GM21367 (cell line): ENCODE measurements around the gene SPTBN1.

ENCODE experiments used
- ATAC-seq: cut with Tn5 transposase; IDR thresholded peaks from one replicate; pipeline ENCODE4 v1.9.1; 2021; ENCODE audit not compliant: unreplicated experiment

The SPTBN1 gene

GRCh38 chr2:54432251-54433015 lies 23.7 kb upstream of the SPTBN1 start:
- ATAC-seq, result no peak

GRCh38 chr2:54434229-54434628 lies 21.9 kb upstream of the SPTBN1 start:
- ATAC-seq, result no peak

GRCh38 chr2:54434711-54435110 lies 21.4 kb upstream of the SPTBN1 start:
- no peak for ATAC-seq

DNA sequence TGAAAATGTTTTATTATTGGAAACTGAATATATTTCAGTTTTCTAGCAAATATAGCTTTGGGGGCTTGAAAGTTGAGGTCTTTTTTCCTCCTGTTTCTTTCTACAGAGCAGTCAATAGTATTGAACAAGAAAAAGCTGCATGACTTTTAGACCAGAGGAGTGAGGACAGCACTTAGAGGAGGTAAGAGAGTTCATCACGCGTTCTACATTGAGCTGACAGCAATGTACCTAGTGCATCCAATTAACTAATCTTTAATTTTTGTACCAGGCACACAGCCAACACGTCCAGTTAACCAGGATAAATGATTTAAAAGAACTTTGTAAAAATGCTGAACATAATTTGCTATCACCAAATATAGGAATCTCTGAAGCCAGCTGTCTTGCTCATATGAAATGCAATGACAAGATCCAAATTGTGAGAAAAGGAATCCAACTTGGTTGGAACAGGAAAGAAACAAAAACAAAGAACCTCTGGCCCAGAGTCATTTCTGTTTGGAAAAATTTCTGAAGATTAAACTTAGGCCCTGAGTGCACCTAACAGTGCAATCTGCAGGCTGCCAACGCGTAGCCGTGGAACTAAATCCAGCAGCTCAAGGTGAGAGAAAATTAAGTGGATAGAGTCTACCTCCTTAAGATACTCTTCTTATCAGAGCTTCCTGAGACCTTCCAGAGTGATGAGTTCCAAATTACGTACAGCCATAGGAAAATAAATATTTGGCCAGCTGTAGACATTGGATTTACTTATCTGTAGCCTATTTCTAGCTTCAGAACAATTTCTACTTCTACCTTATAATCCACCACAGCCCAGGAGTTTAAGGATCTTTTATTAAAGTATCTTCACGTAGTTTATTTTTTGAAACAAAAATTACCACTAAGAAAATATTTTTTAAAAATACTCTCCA lies 20.6 kb upstream of the SPTBN1 start:
- ATAC-seq, result no peak

GRCh38 chr2:54437588-54437987 lies 18.5 kb upstream of the SPTBN1 start:
- ATAC-seq, result no peak

- no peak for ATAC-seq
These were observed 17.9 kb upstream of the SPTBN1 start for GRCh38 chr2:54438271-54438670.

DNA sequence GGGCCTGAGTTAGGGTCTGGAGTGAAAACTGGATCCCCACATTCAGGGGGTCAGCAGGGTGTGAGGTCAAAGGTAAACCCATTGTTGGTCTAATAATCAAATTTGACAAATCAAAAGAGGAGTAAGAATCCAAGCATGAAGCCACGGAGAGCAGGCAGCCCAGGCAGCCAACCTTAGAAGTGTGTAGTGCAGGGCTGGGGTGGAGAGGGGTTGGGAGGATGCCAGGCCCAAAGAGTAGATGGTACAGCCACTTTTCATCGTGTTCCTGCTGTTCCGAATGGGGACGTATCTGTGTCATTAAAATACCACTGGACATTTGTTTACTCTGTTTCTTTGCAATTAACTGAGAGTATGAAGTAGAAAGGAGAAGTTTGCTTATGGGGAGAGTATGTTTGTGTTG lies 16.5 kb upstream of the SPTBN1 start:
- ATAC-seq, result no peak

DNA sequence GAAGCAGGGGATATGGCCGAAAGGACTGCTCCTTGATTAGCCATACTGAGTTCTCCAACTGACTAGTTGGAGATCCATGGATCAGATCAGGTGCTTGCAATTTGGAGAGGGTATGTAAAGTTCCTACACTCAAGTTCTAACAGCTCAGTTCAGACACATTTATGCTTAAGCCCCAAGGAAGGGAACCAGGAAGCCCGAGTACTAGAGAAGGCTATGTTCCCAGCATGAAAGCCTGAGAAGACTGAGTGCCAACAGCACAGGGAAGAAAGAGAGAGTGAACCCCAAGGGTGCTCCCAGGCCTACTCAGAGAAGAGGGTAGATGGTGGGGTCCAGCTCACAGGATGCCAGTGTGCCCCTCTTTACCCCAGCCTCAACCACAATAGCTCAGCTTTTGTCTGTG lies 16.1 kb upstream of the SPTBN1 start:
- ATAC-seq, result no peak

- no peak for ATAC-seq
These were observed 11.6 kb upstream of the SPTBN1 start for GRCh38 chr2:54444503-54444902.

- no peak for ATAC-seq
These were observed 10.0 kb upstream of the SPTBN1 start for GRCh38 chr2:54446122-54446521.

DNA sequence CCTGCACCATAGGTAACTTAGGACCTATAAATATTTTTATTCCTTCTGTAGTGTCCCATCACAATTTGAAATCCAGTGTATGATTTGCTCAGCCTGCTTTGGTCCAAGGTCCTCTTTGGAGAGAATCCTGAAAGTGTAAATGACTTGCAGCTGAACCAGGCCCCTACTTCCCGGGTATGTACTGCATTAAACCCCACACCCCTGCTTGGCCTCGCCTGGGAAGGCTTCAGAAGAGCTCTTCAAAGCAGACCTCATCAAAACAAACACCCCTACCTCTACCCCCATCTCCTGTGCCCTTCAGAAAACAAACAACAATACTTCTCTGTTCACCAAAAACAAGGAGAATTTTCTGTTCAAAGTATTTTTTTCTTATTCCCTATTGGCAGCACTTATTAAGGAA lies 9.5 kb upstream of the SPTBN1 start:
- ATAC-seq, result no peak

GRCh38 chr2:54454548-54455130 lies 1.5 kb upstream of the SPTBN1 start:
- ATAC-seq, result no peak

DNA sequence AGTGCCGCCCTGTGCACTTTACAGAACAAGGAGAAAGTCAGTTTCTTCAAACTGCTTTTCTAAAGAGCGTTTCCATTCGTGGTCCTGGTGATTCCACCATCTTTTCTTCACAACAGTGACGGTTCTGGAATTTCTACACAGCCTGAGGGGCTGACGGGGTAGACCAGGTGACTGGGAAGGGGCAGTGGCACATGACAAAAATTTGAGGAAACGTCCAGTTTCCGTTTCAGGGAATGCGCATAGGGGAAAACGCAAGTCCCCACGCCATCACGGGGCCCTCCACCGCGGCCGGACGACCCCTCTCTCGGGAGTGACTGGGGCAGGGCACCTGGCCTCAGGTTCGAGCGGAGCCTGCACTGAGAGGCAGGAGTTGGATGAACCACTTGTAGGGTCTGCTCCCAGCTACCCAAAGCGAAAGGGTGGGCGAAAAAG lies 980 bp upstream of the SPTBN1 start:
- ATAC-seq, result no peak

GRCh38 chr2:54456362-54456611 lies 160 bp downstream of the SPTBN1 start:
- no peak for ATAC-seq

DNA sequence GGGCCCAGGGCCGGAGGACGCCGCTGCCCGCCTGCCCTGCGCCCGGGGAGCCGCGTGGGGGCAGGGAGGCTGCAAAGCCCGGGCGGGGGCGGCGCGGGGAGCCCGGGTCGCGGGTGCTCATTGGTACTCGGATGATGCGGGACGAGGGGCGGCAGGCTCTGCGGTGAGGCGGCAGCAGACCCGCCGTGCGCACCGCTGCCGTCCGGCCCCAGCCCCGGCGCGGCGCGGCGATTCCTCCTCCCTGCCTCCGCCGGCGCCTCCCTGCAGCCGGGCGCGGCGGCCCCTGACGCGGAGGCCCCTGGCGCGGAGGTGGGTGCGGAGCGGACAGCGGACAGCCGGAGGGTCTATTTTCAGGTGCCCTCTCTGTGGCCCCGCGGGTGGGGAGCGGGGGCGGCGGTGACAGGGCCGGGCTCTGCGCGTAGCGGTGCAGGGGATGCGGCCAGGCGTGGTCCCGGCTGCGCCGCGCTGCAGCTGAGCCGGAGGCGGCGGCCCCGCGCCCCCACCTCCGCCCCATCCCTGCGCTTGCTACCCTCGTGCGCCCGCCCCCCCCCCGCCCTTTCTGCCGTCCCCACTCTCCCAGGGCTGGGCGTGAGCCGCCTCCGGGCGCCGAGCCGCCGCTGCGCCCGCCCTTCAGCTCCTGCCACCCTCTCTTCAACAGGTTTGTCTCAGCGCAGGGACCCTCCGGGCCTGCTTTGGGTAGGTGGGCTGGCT lies 640 bp downstream of the SPTBN1 start:
- ATAC-seq, result no peak

GRCh38 chr2:54457323-54458023 lies 1.3 kb downstream of the SPTBN1 start:
- ATAC-seq, result no peak

- ATAC-seq, result no peak
These were observed 2.9 kb downstream of the SPTBN1 start for GRCh38 chr2:54459037-54459441.

GRCh38 chr2:54461261-54461660 lies 5.1 kb downstream of the SPTBN1 start:
- no peak for ATAC-seq

DNA sequence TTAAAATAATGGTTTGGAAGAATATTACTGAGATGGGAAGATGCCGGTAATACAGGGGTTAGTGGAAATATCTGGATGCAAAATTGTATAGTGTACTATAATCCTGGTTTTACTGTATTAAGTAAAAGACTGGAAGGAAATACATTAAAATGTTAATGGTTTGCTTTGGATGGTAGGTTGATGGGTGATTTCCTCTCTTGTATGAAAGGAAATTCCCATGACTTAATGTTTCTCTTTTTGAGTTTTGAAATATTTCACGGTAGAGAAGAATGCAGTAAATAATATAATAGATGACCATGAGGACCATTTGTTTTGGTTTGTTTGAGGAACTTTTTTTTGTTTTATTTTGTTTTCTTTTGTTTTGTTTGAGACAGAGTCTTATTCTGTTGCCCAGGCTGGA lies 8.2 kb downstream of the SPTBN1 start:
- ATAC-seq, result no peak

GRCh38 chr2:54465143-54465542 lies 9.0 kb downstream of the SPTBN1 start:
- no peak for ATAC-seq

DNA sequence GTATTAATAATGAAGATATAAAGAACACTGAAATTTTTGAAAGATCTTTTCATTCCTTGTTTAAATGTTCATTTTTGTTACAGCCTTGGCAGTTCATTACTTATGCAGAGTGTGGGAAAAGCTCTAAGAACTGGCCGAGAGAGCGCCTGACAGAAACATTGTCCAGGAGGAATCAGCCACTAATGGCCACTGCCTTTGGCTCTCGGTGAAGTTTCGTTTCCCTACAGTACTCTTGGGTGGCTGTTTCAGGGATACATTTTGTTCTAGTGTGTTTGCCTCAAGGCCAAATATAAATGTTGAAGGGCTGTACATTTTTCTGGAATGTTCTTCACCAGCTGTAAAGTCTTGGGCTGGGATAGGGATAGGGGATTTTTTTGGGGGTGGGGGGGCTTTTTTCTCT lies 10.7 kb downstream of the SPTBN1 start:
- ATAC-seq, result no peak
